Panc1 (cell line): ENCODE data around the gene MBTPS1. TPM values are rescaled to one million over a fixed set of nuclear protein-coding genes. Genes with fewer than 3 reads are reported as not detected.

Source experiments
- ATAC-seq: fragments of 200-7000 bp; cut with Tn5 transposase; 2 replicates; pipeline ENCODE4 v1.9.1; 2020; ENCODE audit warnings: mild to moderate bottlenecking, moderate library complexity
- BruUV-seq: library from RNA; stranded (reverse); fragments of 400-500 nt; replicated peaks from 2 replicates; lab custom pipeline; 2021; lab: Mats Ljungman, UMichigan
- CTCF ChIA-PET: fragments of 300-600 bp; sonication (Branson Sonifier 250); formaldehyde crosslinking; loops from one replicate; lab custom pipeline; 2022; ENCODE audit warnings: antibody characterized with exemption; lab: Charles Lee
- POLR2A ChIA-PET: fragments of 300-600 bp; sonication (Branson Sonifier 250); formaldehyde crosslinking; loops from one replicate; lab custom pipeline; 2022; ENCODE audit warnings: antibody characterized with exemption; lab: Charles Lee
- DNase-seq: peaks from one replicate; pipeline ENCODE4 v3.0.0-alpha.2; 2010; ENCODE audit warnings: low read depth, low spot score
- H3K27ac ChIP-seq: 2 replicates; pipeline ENCODE4 v1.5.1; 2011; ENCODE audit warnings: mild to moderate bottlenecking, low read length, inconsistent platforms
- H3K27me3 ChIP-seq: fragments of 200-500 bp; sonication (Bioruptor generic); 2 replicates; pipeline ENCODE4 v1.6.0; 2014; ENCODE audit warnings: low read length, inconsistent platforms; ENCODE audit not compliant: control insufficient read depth, insufficient read depth
- H3K36me3 ChIP-seq: fragments of 200-500 bp; sonication (Bioruptor generic); 2 replicates; pipeline ENCODE4 v1.5.1; 2014; ENCODE audit warnings: inconsistent platforms, mild to moderate bottlenecking, low read length, moderate library complexity; ENCODE audit not compliant: control insufficient read depth, insufficient read depth
- H3K4me1 ChIP-seq: 2 replicates; pipeline ENCODE4 v1.5.1; 2011; ENCODE audit warnings: inconsistent platforms, mild to moderate bottlenecking, low read length, moderate library complexity; ENCODE audit not compliant: control insufficient read depth, insufficient read depth
- H3K4me3 ChIP-seq, 2 experiments: 2 replicates each; pipeline ENCODE4 v1.5.1; 2011 to 2012; ENCODE audit warnings: low read depth in 2 of 2, low read length in 2 of 2, mild to moderate bottlenecking in 2 of 2, inconsistent platforms in 1 of 2, moderate library complexity in 1 of 2
- H3K9me3 ChIP-seq: fragments of 200-500 bp; sonication (Bioruptor generic); 2 replicates; pipeline ENCODE4 v1.5.1; 2014; ENCODE audit warnings: low read depth, mild to moderate bottlenecking, inconsistent platforms, low read length, moderate library complexity; ENCODE audit not compliant: control insufficient read depth, insufficient read depth
- POLR2AphosphoS5 ChIP-seq: IDR thresholded peaks from 2 replicates; pipeline ENCODE4 v1.6.1; 2012; ENCODE audit warnings: mild to moderate bottlenecking, low read depth, low read length, moderate library complexity
- SIN3A ChIP-seq: IDR thresholded peaks from 2 replicates; pipeline ENCODE4 v1.6.1; 2012; ENCODE audit warnings: low read depth, mild to moderate bottlenecking, low read length, moderate library complexity, borderline replicate concordance; ENCODE audit not compliant: insufficient read depth
- TCF7L2 ChIP-seq: IDR thresholded peaks from 2 replicates; pipeline ENCODE4 v1.6.1; 2011; ENCODE audit warnings: mild to moderate bottlenecking, low read depth, low read length, inconsistent platforms
- in situ Hi-C: cut with HindIII; loops from 2 replicates; pipeline ENCODE4 v1.10.0; 2016; ENCODE audit warnings: low sequenced_read_pairs, low pct_unique_long_range_greater_than_20kb
- intact Hi-C: fragments of 100-400 bp; cut with micrococcal nuclease; formaldehyde crosslinking; loops from one replicate; pipeline ENCODE4 v1.10.0; 2022; ENCODE audit not compliant: unreplicated experiment
- total RNA-seq: library from RNA; stranded (reverse); gene quantifications from one replicate; pipeline ENCODE4 v1.2.1, GENCODE V29; 2021; ENCODE audit not compliant: unreplicated experiment
- TF ChIP-seq, protein P1 (sequence below), 2 experiments: IDR thresholded peaks; 2 replicates each; pipeline ENCODE4 v1.6.1; 2011 to 2012; ENCODE audit warnings: low read depth in 2 of 2, control low read depth in 1 of 2, low read length in 1 of 2, mild to moderate bottlenecking in 1 of 2, moderate library complexity in 1 of 2; ENCODE audit not compliant: insufficient read depth in 1 of 2
- TF ChIP-seq, protein P2 (sequence below): fragments of 450-650 bp; IDR thresholded peaks from 2 replicates; pipeline ENCODE4 v1.5.1; 2017; ENCODE audit warnings: mild to moderate bottlenecking

The MBTPS1 gene
- total RNA-seq, 1 experiment from 2014 or later = 66.8 TPM

DNA sequence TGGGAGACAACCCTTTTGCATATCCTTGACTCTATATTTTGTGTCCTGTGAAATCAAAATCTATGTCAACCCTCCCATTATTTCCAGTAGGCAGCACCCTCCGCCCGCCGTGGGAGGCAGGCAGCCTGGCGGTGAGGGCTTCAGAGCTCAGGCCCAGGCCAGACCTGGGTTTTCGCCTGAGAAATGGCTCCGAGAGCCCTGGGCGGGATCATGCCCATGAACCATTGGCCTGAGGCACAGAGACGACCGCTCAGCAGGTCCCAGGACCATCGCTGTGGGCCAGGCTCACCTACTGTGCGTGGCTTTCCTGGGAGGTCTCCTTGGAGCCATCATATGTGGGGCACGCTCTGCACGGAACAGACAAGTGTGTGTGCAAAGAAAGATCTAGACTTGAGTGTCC is 67.9 kb downstream of the MBTPS1 start:
- ChIA-PET POLR2A (no interaction called here), CTCF (no interaction called here)
- Histone ChIP-seq H3K27me3 (no peaks in the 10 kb centered on the region), H3K36me3 (no peaks in the 10 kb centered on the region), H3K27ac (no peak overlapping the region), H3K4me1 (no peaks in the 10 kb centered on the region), H3K9me3 (no peaks in the 10 kb centered on the region), H3K4me3 (no peak overlapping the region)
- ATAC-seq (no peak), DNase-seq (no peak)
- no TSS peak for BruUV-seq
- in situ Hi-C loops = no loop called here
- TF ChIP-seq POLR2AphosphoS5 (no peak), TCF7L2 (no peak), SIN3A (no peak)
- TF ChIP-seq, protein P1, sequence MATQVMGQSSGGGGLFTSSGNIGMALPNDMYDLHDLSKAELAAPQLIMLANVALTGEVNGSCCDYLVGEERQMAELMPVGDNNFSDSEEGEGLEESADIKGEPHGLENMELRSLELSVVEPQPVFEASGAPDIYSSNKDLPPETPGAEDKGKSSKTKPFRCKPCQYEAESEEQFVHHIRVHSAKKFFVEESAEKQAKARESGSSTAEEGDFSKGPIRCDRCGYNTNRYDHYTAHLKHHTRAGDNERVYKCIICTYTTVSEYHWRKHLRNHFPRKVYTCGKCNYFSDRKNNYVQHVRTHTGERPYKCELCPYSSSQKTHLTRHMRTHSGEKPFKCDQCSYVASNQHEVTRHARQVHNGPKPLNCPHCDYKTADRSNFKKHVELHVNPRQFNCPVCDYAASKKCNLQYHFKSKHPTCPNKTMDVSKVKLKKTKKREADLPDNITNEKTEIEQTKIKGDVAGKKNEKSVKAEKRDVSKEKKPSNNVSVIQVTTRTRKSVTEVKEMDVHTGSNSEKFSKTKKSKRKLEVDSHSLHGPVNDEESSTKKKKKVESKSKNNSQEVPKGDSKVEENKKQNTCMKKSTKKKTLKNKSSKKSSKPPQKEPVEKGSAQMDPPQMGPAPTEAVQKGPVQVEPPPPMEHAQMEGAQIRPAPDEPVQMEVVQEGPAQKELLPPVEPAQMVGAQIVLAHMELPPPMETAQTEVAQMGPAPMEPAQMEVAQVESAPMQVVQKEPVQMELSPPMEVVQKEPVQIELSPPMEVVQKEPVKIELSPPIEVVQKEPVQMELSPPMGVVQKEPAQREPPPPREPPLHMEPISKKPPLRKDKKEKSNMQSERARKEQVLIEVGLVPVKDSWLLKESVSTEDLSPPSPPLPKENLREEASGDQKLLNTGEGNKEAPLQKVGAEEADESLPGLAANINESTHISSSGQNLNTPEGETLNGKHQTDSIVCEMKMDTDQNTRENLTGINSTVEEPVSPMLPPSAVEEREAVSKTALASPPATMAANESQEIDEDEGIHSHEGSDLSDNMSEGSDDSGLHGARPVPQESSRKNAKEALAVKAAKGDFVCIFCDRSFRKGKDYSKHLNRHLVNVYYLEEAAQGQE (IDR thresholded peaks at IDR 0.05; ENCODE audit: insufficient read depth in 1 of 2, low read depth in 2 of 2, low read length in 1 of 2) = no peak
- TF ChIP-seq, protein P2, sequence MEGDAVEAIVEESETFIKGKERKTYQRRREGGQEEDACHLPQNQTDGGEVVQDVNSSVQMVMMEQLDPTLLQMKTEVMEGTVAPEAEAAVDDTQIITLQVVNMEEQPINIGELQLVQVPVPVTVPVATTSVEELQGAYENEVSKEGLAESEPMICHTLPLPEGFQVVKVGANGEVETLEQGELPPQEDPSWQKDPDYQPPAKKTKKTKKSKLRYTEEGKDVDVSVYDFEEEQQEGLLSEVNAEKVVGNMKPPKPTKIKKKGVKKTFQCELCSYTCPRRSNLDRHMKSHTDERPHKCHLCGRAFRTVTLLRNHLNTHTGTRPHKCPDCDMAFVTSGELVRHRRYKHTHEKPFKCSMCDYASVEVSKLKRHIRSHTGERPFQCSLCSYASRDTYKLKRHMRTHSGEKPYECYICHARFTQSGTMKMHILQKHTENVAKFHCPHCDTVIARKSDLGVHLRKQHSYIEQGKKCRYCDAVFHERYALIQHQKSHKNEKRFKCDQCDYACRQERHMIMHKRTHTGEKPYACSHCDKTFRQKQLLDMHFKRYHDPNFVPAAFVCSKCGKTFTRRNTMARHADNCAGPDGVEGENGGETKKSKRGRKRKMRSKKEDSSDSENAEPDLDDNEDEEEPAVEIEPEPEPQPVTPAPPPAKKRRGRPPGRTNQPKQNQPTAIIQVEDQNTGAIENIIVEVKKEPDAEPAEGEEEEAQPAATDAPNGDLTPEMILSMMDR = no peak
- intact Hi-C loops = no loop called here

- CTCF ChIA-PET = no interaction called here
- DNase-seq (no peak), ATAC-seq (no peak)
- no peak overlapping the region for H3K4me3 ChIP-seq
- TF ChIP-seq, protein P1 (IDR thresholded peaks at IDR 0.05; ENCODE audit: insufficient read depth in 1 of 2, low read depth in 2 of 2, low read length in 1 of 2) = no peak
- TF ChIP-seq, protein P2 = no peak
- TF ChIP-seq TCF7L2 (no peak), POLR2AphosphoS5 (no peak), SIN3A (no peak)
- POLR2A ChIA-PET = no interaction called here
- no peaks in the 10 kb centered on the region for H3K36me3 ChIP-seq
- no peaks in the 10 kb centered on the region for H3K9me3 ChIP-seq
- no peaks in the 10 kb centered on the region for H3K4me1 ChIP-seq
- in situ Hi-C loops (no loop called here), intact Hi-C loops (no loop called here)
- H3K27ac ChIP-seq = no peak overlapping the region
- H3K27me3 ChIP-seq = no peaks in the 10 kb centered on the region
- BruUV-seq = no TSS peak
Measured at GRCh38 chr16:84048270-84048669, 68.5 kb downstream of the MBTPS1 start.
